ENCODE data around the gene CEP97.
"Not testable (repeated sequence)": the region's sequence is repeated elsewhere in the genome, so short reads cannot be mapped to it uniquely, and the experiment has no call there.

Gene CEP97, protein sequence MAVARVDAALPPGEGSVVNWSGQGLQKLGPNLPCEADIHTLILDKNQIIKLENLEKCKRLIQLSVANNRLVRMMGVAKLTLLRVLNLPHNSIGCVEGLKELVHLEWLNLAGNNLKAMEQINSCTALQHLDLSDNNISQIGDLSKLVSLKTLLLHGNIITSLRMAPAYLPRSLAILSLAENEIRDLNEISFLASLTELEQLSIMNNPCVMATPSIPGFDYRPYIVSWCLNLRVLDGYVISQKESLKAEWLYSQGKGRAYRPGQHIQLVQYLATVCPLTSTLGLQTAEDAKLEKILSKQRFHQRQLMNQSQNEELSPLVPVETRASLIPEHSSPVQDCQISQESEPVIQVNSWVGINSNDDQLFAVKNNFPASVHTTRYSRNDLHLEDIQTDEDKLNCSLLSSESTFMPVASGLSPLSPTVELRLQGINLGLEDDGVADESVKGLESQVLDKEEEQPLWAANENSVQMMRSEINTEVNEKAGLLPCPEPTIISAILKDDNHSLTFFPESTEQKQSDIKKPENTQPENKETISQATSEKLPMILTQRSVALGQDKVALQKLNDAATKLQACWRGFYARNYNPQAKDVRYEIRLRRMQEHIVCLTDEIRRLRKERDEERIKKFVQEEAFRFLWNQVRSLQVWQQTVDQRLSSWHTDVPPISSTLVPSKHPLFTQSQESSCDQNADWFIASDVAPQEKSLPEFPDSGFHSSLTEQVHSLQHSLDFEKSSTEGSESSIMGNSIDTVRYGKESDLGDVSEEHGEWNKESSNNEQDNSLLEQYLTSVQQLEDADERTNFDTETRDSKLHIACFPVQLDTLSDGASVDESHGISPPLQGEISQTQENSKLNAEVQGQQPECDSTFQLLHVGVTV

DNA sequence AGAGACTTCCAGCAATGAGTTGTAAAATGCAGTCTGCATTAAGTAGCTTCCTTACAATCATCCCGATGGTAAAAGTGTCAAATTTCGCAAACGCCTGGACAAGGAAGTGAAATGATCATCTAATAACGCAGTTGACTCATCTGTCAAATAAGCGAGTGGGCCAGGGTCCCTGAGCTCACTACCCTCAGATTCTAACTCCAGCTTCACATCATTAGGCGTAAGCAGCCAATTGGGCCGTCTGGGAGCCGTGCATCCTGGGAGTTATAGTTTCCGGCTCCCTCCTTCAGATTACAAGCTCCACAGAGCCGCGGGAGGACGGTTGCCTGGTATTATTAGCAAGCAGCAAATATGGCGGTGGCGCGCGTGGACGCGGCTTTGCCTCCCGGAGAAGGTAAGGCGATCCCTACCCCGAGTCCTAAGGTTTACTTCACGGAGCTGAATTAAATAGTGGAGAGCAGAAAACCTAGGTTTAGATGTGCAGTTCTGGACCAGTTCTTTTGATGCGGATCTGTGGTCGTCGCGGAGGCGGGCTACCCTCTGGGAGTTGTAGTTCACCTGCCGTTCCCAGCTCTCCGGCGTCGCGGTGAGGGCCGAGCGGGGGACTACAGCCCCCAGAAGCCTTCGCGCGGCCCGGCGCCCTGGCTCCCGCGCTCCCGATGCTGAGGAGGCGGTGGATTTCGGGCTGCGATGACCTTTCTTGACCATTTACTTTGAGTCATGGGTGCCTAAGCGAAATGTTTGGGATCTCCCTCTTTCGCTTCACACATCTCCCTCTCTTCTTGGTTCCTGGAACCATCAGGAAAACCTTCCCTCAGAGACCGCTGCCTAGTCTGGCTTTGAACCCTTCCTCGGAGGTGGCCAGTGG lies at the start of gene CEP97:
TSS of gene CEP97 (plus strand) at position 286 of the 865 bp plus-strand sequence. CDS start at position 349, 63 bp downstream.
- peak; percentile 96 for DNase-seq

DNA sequence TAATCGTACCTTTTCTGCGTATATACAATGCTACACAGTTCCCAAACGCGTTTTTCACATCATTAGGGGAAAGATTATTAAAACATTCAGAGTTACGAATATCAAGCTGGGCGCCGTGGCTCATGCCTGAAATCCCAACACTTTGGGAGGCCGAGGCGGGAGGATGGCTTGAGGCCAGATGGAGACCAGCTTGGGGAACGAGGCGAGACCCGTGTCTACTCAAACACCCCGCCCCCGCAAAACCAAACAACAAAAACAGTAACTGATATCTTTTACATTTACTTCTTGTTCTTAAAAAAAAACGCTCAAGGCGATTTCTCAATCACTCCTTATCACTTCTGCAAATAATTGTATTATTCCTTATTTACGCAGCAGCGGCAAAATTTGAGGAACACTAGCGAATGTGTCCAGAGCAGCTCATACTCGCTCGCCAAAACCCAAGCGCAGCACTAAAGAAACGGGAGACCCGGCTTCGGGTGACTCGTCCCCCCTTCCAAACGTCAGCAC lies 48.7 kb upstream of the CEP97 start:
- DNase-seq: no peak

DNA sequence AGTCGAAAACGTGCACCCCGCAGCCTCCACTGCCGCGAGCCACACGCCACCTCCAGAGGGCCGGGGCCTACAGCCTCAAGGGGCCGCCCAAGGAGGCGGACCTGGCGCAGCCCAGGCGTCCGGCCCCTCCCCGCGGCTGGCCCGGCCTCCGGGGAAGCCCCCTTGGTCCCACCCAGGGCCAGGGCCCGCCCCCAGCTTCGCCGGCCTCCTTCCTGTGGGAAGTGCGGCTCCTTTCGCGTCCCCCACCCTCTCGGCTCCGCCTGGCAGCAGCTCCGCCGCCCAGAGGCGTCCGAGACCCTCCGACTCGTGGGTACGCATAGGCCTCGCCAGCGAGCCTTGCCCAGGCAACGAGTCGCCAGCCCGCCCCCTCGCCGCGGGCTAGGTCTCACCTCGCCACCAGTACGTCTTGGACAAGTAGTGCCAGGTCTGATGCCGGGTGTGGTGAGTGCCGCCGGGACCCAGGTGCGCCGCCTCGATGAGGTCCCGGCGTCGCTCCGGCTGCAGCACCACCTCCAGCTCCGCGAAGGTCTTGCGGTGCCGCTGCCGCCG lies 48.1 kb upstream of the CEP97 start:
- DNase-seq: no peak

DNA sequence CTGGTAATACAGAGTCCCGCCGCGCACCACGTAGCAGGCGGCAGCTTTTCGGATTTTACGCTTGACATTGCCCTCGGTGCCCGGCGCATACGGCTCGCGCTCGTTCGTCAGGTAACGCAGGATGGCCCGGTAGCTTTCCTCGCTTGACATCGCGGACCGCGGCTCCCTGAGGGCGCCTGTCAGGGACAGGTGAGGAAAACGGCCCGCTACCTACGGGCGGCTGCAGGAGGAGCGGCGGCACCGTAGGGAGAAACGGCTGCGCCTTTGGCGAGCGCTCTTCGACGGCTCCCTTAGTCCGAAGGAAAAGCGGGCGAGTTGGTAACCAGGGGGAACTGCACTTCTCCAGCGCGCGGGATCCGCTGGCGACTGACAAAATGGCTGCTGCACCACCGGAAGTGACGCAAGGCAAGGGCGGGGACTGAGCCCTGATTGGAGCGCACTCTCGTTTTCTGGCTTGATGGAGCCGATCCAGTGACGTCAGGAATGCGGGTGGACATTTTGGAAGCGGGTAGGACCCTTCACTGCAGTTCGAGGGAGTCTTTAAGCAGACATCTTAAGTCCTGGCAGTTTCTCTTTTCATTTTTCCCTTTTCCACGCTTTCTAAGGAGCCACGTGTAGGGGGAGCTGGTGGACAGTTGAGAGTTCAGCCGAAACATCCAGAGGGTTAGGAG lies 47.5 kb upstream of the CEP97 start, which contains the start of gene ZBTB11:
TSS of gene ZBTB11 (minus strand) at position 368 of the 671 bp plus-strand sequence. CDS start at position 150, 218 bp downstream.
- DNase-seq: no peak

DNA sequence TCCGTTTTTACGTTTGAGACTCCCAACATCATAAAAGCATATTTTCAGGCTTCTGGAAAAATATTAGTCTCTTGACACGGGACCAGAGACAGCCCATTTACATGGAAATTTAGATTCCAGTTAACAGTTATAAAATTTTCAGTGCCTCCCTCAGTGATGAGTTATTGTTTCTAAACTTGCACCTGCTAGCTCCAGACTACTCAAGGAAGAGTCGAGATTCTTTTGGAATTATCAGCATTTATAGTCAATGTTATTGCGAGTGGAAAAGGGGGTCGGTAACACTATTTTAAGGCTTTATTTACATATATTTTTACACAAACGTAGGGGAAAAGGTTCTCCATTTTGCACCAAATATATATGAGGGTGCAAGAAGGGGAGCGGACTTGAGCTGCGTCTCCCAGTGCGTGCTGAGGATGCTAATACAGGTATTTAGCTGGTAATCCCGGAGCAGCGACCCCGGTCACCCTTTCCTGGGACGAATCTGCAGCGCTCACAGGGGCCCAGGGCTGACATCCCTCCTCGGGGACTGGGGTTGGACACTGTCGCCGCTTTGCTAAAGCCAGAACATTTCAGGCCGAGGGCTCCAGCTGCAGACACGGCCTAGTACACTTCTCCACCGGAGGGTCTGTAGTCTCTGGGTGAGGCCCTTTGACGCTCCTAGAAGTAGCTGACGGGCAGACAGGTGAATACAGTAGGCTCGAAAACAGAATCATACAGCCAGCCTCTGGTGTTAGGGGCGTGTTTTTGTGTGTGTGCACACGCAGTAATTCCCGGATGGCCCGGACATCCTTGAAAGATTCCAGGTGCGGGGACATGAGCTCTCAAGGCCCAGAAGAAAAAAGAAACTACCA lies 46.8 kb upstream of the CEP97 start:
- no peak for DNase-seq

DNA sequence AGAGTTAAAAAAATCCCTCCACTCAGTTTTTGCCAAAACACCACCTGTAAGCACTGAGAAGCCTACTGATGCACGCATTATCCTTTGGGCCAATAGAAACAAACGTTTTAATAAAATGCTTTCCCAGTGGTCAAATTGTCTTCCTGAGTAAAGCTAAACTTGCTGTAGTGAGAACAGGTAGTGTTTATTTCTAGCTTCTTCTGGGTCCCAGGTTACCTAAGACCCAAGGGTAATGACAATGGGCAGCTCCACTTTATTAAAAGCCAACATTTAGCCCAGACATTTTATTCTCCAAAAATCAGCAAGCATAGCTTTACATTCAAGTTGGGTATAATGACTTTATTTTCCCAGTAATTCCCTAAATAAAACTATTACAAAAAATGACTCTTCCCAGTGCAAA lies 45.6 kb upstream of the CEP97 start:
- not testable (repeated sequence) for DNase-seq

DNA sequence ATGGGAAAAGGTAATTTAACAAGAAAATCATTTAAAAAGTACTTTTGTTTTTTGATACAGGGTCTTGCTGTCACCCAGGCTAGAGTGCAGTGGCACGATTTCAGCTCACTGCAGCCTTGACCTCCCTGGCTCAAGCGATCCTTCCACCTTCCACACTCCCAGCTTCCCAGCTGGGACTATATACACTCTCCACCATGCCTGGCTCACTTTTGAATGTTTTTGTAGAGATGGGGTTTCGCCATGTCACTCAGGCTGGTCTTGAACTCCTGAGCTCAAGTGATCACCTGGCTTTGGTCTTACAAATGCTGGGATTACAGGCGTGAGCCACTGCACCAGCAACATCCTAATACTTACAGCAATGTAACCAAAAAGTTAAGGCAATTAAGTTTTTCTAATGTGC lies 43.9 kb upstream of the CEP97 start:
- DNase-seq: no peak

DNA sequence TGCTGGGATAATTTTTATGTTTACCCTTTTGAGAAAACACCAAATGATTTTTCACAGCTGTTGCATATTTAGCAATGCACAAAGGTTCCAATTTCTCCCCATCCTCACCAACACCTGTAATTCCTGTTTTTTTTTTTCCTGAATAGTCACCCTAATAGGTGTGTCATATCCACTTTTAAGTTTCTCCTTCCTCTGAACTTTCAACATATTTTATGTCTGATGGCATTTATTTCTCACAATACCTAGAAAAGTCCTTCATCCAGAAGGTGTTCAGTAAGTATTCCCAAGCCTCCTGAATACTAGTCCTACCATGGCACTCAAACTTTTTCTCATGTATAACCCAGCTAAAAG lies 39.4 kb upstream of the CEP97 start:
- DNase-seq: no peak

DNA sequence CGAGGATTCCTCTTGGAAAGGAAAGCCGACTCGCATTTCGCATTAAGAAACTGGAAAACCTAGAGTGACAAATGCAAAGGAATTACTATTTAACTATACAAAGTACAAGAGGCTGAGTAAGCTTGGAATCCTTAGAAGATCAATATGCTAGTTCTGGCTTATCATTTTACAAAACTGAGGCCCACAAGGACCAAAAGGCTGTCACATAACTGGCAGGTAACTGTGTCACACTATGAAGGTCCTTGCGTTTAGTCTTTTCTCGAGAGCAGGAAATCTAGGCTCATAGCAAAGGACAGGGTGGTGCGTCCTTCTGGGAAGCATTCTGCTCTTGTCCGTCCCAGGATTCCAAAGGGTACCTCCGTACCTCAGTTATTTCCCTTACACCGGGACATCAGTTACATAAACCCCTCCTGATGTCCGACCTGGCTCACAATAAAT lies 38.5 kb upstream of the CEP97 start:
- DNase-seq: no peak

DNA sequence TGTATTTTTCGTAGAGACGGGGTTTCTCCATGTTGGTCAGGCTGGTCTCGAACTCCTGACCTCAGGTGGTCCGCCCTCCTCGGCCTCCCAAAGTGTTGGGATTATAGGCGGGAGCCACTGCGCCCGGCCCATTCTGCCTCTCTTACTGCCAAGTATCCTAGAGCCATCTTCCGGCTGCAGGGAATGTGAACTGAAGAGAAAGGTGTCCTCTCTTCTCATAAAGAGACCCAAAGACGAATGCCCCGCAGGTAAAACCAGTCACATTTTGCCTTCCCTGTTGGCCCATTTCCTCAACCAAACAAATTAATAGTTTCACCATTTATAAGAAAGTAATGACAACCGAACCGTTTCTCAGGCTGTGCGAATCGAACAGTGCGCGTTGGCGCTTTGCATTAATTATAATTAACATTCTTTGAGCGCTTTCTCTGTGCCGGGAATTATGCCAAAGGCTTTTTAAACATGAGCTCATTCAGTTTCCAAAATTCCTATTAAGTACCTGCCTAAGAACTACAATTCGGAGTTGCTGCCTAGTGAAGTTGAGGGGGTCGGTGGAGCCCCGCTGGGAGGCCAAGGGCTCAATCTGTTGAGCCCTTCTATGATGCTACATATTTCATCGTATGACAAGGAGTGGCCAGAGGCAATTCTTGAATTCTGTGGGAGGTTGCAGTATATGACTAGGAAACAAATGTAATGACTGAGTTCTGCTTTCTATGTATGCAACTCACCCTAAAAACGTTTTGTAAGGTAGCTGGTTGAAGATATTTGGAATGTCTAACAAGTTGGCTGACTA lies 37.1 kb upstream of the CEP97 start:
- no peak for DNase-seq

DNA sequence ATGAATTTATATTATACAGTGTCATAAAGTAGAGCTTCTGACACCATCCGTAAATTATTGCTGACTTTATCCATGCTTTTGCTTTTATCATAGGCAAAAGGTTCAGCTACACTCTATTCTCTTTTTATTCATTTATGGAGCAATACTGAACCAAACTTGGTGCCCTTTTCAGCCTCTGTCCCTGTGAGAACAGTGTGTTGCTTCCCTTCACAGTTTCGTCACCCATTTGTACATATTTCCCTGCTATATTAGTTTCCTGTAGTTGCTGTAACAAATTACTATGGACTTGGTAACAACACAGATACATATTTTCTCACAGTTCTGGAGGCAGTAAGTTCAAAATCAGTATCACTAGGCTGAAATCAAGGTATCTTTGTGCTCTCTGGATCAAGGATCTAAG lies 35.1 kb upstream of the CEP97 start:
- no peak for DNase-seq

DNA sequence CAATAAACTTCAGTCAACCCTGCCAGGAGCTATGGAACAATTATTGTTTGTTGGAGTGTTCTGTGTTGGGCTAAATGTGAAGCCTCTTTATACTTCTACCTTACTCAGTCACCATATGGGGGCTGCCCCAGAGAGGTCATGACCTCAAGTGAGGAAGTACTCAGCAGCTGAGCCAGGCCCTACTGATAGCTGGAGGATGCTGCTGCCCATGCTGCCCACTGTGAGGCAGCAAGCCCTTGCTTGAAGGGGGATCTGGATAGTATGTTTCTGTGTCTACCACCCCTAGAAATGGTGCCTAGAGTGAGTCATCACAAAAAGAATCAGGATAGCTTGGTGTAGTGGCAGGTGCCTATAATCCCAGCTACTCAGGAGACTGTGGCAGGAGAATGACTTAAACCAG lies 33.4 kb upstream of the CEP97 start:
- no peak for DNase-seq

DNA sequence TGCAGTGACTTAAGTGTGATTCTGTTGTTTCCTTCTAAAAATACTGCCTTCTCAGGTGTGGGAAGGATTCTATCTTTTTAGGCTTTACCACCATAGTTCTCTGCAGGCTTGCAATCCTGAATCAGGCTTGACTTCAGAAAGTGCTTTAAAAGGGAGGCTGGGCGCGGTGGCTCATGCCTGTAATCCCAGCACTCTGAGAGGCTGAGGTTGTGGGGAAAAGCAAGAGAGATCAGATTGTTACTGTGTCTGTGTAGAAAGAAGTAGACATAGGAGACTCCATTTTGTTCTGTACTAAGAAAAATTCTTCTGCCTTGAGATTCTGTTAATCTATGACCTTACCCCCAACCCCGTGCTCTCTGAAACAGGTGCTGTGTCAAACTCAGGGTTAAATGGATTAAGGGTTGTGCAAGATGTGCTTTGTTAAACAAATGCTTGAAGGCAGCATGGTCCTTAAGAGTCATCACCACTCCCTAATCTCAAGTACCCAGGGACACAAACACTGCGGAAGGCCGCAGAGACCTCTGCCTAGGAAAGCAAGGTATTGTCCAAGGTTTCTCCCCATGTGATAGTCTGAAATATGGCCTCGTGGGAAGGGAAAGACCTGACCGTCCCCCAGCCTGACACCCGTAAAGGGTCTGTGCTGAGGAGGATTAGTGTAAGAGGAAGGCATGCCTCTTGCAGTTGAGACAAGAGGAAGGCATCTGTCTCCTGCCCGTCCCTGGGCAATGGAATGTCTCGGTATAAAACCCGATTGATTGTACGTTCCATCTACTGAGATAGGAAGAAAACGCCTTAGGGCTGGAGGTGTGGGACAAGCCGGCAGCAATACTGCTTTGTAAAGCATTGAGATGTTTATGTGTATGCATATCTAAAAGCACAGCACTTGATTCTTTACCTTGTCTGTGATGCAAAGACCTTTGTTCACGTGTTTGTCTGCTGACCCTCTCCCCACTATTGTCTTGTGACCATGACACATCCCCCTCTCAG lies 32.4 kb upstream of the CEP97 start:
- DNase-seq: not testable (repeated sequence)

DNA sequence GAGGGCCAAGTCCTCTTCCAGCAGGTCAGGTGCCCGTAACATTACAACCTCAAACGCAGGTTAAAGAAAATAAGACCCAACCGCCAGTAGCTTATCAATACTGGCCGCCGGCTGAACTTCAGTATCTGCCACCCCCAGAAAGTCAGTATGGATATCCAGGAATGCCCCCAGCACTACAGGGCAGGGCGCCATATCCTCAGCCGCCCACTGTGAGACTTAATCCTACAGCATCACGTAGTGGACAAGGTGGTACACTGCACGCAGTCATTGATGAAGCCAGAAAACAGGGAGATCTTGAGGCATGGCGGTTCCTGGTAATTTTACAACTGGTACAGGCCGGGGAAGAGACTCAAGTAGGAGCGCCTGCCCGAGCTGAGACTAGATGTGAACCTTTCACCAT lies 30.9 kb upstream of the CEP97 start:
- not testable (repeated sequence) for DNase-seq

DNA sequence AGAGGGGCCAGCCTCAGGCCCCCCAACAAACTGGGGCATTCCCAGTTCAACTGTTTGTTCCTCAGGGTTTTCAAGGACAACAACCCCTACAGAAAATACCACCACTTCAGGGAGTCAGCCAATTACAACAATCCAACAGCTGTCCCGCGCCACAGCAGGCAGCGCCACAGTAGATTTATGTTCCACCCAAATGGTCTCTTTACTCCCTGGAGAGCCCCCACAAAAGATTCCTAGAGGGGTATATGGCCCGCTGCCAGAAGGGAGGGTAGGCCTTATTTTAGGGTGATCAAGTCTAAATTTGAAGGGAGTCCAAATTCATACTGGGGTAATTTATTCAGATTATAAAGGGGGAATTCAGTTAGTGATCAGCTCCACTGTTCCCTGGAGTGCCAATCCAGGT lies 29.6 kb upstream of the CEP97 start:
- not testable (repeated sequence) for DNase-seq

DNA sequence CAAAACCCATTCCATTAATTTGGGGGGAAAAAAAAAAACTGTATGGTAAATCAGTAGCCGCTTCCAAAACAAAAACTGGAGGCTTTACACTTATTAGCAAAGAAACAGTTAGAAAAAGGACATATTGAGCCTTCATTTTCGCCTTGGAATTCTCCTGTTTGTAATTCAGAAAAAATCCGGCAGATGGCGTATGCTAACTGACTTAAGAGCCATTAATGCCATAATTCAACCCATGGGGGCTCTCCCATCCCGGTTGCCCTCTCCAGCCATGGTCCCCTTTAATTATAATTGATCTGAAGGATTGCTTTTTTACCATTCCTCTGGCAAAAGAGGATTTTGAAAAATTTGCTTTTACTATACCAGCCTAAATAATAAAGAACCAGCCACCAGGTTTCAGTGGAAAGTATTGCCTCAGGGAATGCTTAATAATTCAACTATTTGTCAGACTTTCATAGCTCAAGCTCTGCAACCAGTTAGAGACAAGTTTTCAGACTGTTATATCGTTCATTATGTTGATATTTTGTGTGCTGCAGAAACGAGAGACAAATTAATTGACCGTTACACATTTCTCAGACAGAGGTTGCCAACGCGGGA lies 28.5 kb upstream of the CEP97 start:
- no peak for DNase-seq

DNA sequence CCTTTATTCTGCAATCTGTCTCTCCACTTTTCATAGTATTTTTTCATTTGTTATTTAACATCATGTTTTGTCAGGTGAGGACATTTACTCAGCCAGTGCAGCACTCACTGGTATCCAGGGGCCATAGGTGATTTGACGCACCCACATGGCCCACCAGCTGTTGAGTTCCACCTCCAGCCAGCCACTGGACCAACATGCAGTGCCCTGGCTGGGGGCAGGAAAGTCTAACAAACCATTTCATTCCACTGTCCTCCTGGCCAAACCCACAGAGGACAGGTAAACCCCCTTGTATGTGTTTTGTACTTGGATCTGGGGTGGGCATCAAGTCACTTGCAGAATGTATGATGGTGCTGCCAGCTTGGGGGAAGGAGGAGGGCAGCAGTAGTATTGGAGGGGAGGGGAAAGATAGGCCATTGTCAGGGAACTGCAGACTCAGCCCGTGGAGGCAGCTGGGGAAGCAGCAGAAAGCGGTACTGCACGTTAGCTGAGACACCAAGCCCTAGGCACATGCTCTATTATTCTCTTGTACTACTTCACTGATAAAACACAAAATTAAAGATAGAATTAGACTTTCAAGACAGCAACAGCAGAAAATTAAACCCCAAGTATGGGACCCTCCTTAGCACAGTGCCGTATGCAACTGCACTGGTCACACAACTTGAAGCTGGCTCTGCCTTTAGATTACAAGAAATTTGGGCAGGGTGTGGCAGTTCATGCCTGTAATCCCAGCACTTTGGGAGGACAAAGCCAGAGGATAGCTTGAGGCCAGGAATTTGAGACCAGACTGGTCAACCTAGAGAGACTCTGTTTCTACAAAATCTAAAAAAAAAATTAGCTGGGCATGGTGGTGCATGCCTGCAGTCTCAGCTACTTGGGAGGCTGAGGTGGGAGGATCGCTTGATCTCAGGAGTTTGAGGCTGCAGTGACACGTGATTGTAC lies 22.4 kb upstream of the CEP97 start:
- DNase-seq: no peak

Data from NCI-H2171 (cell line).